ENCODE measurements around the gene OR7C1.
"Not testable (repeated sequence)": the region's sequence is repeated elsewhere in the genome, so short reads cannot be mapped to it uniquely, and the experiment has no call there.

Gene OR7C1

DNA sequence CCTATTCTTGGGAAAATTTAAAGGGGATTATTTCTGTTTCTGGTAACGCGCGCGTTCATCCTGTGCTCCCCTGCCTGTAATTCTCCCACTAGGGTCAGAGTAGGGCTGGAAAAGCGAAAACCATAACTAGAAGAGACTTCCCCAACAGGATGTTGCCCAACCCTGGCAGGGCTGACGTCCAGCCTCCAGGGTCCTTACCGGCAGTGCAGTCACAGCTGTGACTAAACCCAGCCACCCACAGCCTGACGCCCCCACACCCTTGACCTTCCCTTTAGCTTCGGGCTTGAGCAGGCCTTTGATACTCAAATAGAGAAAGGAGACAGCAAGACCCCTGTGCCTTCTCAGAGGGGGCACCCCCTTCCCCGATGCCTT, 50.3 kb downstream of the OR7C1 start:
- FAIRE-seq, result not testable (repeated sequence)

DNA sequence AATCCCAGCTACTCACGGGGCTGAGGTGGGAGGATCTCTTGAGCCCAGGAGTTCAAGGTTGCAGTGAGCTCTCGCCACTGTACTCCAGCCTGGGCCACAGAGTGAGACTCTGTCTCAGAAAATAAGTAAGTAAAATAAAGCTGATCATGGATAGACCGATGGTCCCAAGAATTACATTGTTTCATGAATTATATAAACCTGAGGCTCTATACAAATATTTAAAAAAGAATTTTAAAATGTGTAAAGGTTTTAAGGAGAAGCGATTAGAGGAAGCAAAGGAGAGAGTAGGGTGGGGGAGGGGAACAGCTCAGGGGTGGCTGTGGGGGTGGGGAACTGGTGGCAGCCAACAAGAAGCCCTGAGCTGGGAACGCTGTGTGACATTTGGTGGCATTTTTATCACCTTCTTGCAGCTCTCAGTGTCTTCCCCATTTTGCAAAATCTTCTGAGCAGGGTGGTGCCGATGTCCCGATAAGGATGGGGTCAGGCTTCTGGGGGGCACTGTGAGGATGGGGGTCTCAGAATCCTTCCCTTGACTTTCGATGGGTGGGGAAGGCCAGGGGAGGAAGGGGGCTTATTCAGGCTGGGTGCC, 51.5 kb downstream of the OR7C1 start:
- not testable (repeated sequence) for FAIRE-seq

GRCh38 chr19:14782626-14783409, 52.2 kb downstream of the OR7C1 start:
- FAIRE-seq, result no peak

- not testable (repeated sequence) for FAIRE-seq
These were observed 53.1 kb downstream of the OR7C1 start for GRCh38 chr19:14781713-14782536.

DNA sequence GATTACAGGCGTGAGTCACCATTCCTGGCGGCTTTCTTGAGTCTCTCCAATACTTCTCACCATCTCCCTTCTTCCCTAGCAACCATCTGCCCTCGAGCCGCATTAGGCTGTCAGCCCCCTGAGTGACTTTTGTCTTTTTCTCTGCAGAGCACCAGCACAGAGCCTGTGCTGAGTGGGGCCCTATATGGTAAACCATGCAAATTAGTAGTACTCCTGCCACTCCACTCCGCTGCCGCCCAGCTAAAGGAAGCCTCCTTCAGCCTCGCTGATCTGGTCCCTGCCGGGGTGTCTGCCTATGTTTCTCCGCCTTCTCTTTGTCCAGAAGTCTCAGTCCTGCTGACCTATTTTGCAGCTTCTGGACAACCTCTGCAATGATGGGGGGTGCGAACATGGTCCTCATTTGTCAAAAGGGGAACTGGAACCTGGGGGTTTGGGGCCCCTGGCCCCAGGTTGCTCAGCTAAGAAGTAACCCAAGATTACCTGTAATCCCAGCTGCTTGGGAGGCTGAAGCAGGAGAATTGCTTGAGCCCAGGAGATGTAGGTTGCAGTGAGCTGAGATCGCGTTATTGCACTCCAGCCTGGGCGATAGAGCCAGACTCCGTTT, 54.3 kb downstream of the OR7C1 start:
- FAIRE-seq, result not testable (repeated sequence)

DNA sequence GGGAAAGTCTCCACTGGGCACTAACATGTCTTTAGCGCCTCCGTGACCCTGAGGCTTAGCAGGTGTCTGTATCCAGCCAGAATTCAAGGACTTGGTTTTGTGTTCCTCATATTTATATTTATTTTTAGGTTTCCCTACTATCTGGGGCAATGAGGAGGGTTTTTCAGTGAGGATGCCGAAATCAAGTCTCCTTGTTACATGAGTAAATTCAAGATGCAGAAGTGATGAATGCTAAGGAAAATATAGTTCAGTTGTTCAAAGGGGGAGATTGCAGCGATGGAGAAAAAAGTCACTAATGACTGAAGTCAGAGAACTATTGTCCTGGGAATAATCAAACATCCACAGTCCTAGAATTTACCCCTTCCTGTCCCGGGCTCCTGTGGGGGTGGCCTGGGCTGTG, 55.8 kb downstream of the OR7C1 start:
- no peak for FAIRE-seq

DNA sequence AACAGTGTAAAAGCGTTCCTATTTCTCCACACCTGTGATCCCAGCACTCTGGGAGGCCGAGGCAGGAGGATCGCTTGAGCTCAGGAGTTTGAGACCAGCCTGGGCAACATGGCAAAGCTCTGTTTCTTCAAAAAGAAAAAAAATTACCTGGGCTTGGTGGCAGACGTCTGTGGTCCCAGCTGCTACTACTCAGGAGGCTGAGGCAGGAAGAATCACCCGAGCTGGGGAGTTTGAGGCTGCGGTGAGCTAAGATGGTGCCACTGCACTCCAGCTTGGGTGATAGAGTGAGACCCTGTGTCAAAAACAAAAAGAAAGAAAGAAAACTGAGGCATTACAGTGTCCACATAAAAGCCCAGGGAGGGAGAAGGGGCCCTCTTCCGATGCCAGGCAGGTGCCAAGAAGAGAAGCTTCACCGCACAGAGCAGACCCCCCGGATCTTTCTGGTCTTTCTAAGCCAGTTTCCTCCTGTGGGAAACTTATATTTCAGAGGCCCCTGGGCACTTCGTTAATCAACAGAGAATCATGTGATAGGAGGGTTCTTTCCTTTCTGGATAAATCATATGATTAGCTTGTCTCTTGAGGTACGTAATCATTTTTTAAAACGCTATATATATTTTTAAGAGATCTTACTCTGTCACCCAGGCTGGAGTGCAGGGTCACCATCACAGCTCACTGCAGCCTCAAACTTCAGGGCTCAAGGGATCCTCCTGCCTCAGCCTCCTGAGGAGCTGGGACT, 56.7 kb downstream of the OR7C1 start, which contains the start of gene ADGRE2:
Gene ADGRE2, minus strand, starts transcription at position 451 of the 736 bp plus-strand sequence. CDS start 1,804 bp downstream, outside the sequence.
- FAIRE-seq, result not testable (repeated sequence)

DNA sequence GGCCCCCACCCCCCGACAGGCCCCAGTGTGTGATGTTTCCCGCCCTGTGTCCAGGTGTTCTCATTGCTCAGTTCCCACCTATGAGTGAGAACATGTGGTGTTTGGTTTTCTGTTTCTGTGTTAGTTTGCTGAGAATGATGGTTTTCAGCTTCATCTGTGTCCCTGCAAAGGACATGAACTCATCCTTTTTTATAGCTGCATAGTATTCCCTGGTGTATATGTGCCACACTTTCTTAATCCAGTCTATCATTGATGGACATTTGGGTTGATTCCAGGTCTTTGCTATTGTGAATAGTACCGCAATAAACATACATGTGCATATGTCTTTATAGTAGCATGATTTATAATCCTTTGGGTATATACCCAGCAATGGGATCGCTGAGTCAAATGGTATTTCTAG, 57.3 kb downstream of the OR7C1 start:
- FAIRE-seq, result not testable (repeated sequence)

DNA sequence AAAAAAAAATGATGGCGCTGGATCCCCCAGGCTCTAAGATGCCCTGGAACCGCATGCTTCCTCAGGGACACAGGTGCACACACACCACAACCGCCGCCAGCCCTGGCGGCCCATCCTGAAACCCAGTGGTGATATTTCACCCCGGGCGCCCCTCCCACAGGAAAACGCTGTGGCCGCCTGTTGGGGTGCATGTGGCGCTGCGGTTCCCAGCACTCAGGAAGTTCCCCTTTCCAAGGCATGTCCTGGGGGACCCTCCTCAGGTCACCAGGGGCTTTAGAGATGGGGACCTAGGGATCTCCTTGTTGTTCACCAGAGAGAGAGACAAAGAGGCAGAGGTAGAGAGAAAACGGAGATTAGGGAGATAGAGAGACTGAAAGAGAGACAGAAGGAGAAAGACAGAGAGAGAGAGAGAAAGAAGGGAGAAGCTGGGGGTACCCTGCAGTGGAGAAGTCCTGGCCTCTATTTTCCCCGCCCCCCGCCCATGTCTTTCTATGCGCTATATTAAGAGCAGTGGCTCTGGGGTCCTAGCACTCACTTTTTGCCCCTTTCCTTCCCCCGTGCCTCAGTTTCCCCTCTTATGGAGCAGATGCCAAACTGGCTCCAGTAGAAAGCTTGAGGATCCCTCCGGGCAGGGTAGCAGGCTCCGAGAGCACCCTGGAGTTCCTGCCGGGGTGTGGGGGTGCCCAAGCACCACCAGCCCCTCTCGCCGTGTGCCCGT, 59.0 kb downstream of the OR7C1 start:
- FAIRE-seq, result no peak

DNA sequence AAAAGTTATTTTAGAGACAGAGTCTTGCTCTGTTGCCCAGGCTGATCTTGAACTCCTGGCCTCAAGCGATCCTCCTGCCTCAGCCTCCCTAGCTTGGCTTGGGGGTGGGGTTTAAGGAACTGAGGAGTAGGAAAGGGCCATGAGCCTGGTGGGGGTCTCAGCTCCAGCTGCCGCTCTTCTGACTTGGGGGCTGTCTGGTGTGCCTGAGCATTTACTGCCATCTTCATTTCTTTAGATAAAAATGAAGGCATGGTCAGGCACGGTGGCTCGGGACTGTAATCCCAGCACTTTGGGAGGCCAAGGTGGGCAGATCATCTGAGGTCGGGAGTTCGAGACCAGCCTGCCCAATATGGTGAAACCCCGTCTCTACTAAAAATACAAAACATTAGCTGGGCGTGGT, 59.7 kb downstream of the OR7C1 start:
- not testable (repeated sequence) for FAIRE-seq

DNA sequence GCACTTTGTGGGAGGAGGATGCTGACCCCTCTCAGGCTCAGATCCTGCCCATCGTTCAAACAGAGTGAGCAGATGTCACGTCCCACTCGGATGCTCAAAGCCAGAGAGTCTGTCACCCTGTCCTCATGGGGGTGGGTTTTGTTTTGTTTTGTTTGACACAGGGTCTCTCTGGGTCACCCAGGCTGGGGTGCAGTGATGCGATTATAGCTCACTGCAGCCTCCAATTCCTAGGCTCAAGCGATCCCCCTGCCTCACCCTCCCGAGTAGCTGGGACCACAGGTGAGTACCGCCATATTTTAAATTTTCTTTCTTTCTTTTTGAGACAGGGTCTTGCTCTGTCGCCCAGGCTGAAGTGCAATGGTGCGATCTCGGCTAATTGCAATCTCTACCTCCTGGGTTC, 60.6 kb downstream of the OR7C1 start:
- FAIRE-seq, result no peak

- not testable (repeated sequence) for FAIRE-seq
These were observed 61.3 kb downstream of the OR7C1 start for GRCh38 chr19:14773722-14774121.

DNA sequence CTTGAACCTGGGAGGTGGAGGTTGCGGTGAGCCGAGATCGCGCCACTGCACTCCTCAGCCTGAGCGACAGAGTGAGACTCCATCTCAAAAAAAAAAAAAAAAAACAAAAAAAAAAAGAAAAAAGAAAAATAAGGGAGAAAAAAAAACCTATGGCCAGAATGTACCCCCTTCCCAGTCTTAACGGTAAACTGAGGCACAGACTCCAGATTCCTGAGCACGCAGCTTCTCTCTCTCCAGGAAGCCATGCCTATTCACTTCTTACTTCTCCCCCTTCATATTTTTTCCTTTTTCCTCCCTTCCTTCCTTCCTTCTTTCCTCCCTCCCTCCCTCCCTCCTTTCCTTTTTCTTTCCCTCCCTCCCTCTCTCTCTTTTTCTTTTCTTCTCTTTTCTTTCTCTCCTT, 62.0 kb downstream of the OR7C1 start:
- no peak for FAIRE-seq

DNA sequence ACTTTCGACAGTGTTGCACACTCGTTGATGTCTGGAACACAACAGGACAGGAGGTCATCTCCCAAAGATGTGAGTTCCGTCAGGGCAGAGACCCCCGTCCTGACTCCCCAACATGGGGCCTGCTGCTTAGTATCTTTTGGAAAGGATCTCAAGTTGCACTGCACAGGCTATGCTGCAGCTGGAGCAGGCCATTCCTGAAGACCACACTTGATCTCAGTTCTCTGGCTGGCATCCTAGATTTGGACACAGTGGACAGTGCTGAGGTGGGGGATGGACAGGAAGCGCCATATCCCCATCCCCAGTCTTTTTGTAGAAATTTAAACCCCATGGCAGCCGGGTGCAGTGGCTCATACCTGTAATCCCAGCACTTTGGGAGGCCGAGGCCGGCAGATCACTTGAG, 62.5 kb downstream of the OR7C1 start:
- no peak for FAIRE-seq

DNA sequence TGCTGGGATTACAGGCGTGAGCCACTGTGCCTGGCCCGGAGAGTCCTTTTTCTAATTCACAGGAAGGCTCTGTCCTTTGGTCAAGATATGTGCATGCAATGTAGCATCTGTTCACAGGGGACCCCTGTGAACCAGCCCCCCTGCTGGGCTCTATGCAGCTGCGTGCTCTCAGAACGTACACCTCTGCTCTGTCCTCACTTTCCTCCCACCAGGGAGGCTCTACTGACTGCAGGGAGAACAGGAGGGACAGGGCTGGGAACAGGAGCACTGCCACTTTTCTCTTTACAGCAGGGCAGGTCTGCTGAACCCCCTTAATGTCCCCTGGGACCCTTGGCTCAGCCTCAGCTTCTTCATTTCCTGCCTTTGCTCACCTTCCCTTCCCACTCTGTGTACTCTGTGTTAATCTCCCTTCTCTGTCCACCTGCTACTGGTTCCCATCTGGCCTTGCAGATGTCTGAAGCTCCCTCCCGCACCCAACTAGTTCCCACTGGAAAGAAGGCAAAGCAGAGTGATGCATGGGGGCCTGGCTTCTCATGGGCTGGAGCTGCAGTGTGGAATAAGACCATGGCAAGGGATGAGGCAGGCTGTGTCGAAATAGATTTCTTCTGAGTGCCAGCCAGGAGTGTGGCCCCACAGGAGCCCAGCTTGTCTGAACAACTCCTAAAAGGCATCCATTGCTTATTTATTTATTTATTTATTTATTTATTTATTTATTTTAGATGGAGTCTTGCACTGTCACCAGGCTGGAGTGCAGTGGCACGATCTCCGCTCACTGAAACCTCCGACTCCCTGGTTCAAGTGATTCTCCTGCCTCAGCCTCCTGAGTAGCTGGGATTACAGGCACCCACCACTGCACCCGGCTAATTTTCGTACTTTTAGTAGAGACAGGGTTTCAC, 63.8 kb downstream of the OR7C1 start:
- no peak for FAIRE-seq

- FAIRE-seq, result no peak
These were observed 64.8 kb downstream of the OR7C1 start for GRCh38 chr19:14770136-14770535.

DNA sequence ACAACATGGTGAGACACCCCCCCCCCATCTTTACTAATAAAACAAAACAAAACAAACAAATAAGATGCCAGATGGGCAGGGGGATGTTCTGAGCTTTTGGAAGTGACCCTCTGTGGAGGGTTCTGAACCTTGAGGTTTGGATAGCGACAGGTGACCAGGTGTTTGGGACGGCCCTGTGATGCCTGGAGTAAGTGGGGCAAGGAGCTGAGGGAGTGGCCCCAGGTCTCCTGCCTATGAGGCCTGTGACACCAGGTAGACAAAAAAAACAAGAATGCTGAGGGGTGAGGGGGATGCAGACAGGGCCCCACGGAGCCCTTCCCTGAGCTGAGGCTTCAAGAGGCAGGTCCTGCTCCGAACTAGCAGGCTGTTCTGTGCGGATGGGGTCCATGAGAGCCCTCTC, 65.8 kb downstream of the OR7C1 start:
- FAIRE-seq, result no peak

DNA sequence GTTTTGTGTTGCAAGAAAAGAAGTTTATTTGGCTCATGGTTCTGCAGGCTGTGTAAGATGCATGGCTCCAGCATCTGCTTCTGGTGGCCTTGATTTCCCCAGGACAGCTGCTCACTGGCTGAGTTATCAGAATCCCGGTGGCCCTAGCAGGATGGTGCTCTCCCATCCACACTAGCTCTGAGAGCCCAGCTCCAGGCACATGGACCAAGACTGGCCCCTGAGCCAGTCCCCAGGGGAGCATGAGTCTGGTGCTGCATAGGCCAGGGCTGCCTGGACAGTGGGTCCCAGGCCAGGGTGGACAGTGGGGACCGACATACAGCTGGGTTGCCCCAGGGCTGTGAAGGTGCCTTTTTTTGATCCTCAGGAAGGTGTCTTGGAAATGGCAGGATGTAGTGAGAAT, 67.0 kb downstream of the OR7C1 start:
- FAIRE-seq, result no peak

DNA sequence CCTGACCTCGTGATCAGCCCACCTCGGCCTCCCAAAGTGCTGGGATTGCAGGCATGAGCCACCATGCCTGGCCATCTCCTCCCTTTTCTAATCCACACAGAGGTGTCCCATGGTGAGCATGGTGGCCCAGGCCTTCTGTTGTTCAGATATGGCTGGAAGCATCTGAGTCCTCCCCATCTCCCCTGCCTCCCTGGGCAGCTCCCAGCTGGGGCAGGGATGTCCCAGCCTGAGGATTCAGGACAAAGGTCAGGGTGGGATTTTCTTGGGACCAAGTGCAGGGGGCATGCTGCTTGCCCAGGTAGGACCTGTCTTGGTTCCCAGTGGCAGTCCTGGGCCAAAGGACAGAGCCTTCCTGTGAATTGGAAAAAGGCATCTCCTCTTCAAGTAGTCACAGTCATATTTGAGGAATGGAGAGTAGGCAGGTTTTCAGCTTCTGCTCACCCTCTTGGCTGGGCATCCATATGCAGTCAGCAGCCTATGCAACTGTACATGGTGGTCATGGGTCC, 67.5 kb downstream of the OR7C1 start:
- FAIRE-seq, result no peak

GRCh38 chr19:14765841-14766240, 69.1 kb downstream of the OR7C1 start:
- not testable (repeated sequence) for FAIRE-seq
